ELR (cell line): ENCODE results near the gene LUC7L3.

Experiments used
- DNase-seq: peaks from one replicate; pipeline ENCODE4 v3.0.0-alpha.2; 2015; ENCODE audit warnings: low read depth

The LUC7L3 gene

DNA sequence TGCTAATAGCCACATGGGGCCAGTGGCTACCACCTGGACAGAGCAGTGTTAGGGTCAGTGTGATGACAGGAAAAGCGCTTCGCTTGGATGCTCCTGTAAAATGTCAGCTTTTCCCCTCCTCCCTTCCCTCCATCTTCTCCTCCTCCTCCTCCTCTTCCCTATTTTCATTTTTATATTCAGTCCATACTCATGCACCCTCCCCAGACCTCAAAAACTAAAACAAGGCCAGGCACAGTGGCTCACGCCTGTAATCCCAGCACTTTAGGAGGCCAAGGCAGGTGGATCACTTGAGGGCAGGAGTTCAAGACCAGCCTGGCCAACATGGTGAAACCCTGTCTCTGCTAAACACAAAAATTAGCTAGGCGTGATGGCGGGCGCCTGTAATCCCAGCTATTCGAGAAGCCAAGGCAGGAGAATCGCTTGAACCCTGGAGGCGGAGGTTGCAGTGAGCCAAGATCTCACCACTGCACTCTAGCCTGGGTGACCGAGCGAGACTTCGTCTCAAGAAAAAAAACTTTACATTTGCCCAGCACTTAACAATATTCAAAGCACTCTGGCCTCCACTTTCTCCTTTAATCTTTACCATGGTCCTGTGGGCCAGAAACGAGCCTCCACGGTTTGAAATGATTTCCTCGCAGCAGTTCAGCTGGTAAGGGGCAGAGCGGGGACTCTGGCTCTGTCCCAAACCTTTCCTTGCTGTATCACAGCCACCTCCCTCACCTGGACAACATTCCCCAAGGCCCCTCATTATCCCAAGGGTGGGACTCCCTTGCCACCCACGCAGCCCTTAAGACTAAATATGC is 33.5 kb upstream of the LUC7L3 start:
- no peak for DNase-seq

DNA sequence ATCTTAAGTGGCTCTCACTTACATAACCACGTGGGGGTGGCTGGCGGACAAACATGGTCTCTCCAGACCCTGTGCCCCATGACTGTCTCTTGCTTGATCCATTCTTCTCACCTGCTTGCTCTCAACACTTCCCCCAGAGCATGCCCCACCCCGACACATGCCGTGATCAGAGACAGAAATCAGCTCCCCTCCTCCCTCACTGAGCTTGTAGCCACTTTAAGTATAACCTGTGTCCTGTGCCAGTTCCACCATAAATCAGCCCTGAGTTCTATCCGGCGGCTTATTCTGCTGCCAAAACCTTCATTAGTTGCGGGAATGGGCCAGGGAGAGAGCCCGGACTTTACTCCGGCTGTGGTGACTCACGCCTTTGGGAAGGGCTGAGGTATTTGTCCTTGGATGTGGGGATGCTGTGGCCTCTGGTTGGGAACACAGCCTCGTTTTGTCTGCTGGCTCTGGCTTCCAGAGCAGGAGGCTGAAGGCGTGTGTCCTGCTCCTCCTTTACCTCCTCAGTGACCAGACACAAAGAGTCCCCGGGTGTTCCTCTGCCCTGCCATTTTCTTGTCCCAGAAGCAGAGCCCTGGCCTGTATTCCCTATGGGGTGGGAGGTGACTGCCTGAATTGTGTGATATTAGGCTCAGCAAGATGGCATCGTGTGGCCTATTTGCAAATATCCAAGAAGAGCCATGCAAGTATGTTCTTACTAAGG is 32.8 kb upstream of the LUC7L3 start:
- DNase-seq: peak; percentile 81

DNA sequence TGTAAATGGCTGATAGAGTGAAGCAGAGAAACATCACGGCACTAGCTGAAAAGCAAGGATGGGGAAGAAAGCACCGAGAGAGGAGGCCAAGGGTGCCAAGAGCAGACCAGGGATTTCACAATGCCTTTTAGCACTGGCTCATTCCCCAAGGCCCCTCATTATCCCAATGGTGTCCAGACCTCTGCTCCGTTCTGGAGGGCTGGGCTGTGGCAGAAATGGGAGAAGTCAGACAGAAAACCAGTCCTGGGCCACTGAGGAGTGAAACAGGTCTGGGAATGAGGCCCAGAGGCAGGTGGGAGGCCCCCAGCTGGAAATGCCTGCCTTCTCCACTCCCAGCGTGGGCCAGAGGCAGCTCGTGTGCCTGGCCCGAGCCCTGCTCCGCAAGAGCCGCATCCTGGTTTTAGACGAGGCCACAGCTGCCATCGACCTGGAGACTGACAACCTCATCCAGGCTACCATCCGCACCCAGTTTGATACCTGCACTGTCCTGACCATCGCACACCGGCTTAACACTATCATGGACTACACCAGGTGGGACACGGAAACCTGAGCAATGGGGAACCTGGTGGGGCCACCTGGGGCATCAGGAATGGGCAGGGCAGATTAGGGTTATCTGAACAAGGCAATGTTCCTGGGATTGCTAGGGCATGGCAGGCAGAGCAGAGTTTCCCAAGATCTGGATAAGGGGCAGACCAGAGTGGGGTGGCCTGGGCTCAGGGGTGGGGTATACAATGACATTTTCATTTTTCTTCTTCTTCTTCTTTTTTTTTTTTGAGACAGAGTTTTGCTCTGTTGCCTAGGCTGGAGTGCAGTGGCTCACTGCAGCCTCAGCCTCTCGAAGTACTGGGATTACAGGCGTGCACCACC is 32.0 kb upstream of the LUC7L3 start:
- DNase-seq: no peak

- no peak for DNase-seq
Observed at GRCh38 chr17:50688245-50688644, 31.2 kb upstream of the LUC7L3 start.

DNA sequence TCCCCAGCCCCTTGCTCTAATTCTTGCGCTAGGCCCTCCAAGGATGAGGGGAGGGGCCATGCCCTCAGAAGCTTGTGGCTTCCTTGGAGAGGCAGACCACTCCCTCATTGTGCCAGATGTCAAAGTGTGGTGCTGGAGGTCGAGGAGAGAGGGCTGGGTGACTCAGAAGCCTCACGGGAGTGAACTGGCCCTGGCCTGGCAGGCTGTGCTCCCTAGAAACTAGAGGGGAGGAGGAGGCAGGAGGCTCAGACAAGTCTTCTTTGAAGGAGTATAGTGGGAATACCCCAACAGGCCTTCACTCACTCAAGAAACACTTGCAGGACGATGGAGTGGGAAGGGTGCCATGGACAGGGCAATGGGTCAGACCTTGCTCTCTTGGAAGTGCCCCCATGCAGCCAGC is 30.2 kb upstream of the LUC7L3 start:
- DNase-seq: peak; percentile 82

DNA sequence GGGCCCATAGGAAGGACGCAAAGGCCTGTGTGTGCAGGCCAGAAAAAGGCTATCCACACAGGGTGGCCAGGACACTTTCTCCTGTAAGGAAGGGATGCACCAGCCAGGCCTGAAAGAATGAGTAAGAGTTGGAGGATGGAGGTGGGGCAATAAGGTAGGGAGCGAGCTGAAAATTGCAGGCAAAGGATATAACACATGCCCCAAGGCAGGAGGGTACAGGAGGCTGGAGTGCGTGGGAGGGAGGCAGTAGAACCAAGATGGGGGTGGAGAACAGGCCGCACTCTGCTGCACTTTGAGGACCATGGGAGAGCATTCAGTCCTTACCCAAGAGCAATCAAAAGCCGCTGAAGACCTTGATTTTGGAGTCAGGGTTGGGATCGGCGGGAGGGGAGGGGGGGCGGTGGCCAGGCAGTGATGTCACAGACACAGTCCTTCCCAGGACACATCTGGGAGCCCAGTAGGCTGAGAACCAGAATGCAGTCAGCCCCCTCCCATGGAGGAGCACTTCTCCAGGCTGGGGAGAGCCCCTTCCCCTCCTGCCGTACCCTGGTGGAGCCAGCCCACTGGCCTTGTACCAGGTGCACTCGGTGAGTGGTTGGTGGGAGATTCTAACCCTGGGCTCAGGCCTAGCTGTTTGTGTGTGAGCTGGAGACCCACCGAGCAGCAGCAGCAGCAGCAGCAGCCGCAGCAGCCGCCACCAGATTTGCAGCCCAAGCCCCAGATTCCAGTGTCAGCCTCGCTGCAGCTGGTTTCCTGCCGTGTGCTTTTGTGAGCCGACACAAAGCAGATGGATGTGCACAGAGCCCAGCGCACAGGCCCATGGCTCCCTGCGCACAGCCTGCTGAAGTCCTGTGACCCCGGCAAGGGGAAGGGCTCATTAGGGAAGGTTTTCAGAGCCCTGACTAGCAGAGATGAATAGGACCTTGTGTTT is 29.2 kb upstream of the LUC7L3 start:
- DNase-seq: no peak

- DNase-seq: no peak
Observed at GRCh38 chr17:50690887-50691549, 28.4 kb upstream of the LUC7L3 start.

DNA sequence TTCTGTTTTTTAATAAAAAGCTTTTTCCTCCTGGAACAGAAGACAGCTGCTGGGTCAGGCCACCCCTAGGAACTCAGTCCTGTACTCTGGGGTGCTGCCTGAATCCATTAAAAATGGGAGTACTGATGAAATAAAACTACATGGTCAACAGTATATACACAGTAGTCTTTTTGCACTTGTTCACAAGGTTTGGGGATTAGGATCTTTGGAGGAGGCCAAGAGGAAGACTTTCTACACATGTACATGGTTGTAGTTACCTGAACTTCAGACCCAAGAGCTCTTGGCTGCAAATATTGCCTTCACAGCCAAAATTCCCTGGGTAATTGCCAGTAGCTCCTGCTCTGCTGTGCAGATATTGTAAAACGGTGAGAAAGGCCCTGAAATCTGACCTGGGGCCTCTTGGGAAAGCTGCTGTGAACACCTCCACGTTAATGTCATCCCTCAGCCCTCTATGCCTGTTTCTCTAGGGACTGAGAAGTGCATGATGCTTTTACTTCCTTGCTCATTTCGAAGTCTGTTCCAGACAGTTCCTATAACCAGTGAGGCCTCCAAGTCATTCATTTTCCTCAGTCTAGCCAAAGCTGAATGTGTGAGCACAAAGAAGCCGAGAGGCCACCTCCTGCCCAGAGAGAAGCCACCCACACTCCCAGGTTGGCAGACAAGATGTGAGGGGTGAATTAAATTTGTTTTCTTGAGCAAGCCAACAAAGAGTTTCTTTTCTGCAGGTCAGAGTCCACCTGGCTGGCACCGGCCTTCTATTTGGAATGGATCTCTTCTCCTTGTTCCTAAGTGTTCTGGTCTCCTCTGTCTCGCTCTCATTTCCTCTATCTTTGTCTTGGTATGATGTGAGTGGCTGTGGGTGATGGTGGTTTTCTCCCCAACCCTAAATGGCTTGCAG is 27.6 kb upstream of the LUC7L3 start:
- DNase-seq: no peak

- DNase-seq: no peak
Observed at GRCh38 chr17:50692448-50693035, 26.9 kb upstream of the LUC7L3 start.

GRCh38 chr17:50693036-50693682 is 26.2 kb upstream of the LUC7L3 start:
- peak; percentile 33 for DNase-seq

DNA sequence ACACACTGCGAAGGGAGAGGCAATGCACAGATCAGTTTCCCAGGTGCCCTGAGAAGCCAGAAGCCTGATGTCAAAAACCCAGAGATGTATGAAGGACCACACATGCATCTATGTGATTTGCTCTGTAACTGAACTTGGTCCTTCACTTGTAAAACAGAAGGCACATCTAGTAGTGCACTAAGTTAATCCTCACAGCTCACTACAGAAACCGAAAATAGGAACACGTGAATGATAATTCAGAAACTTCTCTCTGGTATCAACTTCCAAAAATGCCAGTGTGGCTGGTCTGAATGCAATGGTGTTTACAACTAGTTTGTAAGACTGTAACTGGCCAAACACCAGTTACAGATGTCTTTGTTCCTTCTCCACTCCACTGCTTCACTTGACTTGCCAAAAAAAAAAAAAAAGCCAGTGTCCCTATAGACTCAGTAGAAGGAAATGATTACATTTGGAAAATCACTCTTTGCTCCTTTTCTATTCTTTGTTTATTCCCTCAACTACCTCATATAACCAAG is 23.0 kb upstream of the LUC7L3 start:
- DNase-seq: no peak

- no peak for DNase-seq
Observed at GRCh38 chr17:50697062-50697461, 22.3 kb upstream of the LUC7L3 start.

- no peak for DNase-seq
Observed at GRCh38 chr17:50697663-50698272, 21.6 kb upstream of the LUC7L3 start.

DNA sequence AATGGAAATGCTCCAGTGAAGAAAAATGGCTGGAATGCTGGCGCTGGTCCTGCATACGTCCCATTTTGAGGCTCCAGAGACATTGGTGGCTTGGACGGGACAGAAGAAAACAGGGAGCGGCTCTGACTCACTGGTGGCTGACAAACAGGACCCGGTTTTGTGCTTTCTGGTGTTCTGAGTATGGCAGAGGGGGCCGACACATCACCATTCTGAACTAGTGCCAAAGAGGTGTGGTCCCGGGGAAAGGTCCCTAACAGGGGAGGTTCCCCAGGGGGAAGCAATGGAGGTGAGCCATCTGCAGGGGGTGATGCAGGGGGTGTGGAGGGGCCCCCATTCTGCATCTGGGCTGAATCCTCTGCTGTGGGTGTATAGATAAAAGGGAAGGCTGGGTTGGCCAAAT is 20.0 kb upstream of the LUC7L3 start:
- no peak for DNase-seq

- no peak for DNase-seq
Observed at GRCh38 chr17:50703162-50703561, 16.2 kb upstream of the LUC7L3 start.

DNA sequence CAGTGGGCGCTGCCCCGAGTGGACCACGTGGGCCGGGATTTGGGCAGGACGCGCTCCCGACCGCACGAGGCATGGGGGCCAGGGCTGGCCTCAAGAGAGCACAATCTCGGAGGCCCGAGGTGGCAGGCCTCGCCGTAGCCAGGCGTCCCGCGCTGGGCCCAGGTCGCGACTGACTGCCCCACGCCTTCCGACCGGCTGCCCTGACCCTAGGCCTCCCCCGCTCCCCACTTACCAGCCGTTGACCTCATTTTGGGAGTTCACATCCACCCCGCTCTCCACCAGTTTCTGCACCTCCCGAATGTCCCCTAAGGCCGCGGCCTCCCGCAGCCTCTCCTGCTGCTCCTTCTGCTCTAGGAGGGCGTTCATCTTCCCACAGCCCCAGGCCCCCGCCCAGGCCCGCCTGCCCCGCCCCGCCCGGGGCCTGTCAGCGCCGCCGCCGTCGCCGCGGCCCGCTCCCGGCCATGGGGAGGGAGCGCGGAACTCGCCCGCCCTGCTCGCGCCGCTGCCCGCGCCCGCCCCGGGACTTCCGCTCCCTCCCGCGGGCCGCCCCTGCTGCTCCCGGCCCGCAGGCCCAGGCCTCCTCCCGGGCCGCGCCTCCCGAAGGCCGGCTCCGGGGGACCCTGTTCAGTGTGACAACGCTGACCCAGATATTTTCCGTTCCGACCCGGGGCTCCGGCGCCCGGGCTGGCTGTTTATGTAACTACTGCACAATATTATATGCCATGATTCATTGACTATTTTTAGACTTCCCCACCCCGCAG is 11.9 kb upstream of the LUC7L3 start, which contains the start of gene ANKRD40:
Gene ANKRD40, minus strand, starts transcription at position 626 of the 761 bp plus-strand sequence. Its CDS starts 260 bp downstream, at position 366.
- peak; percentile 96 for DNase-seq
